ENCODE results near the gene RMRP.

DNA sequence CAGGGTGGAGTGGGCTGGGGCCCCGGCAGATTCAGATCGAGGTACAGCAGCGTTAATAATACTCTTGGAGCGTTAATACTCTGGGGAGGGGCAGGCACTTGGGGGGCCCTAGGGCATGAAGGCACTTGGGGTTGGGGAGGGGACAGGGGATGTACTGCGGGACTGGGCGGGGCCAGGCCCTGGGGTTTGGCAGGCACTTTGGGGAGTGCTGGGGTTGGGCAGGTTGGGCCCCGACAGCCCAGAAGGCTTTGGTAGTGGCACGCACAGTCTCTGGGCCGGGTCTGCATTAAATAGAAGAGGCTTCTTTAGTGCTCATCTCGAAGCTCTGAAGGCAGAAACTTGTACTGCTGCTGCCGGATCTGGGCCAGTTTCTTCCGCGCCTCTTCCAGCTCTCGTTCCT lies 39.7 kb upstream of the RMRP start:
- TF ChIP-seq POLR2A (IDR thresholded peaks at IDR 0.05; ENCODE audit: extremely low read depth, insufficient read length), result no peak
- TF ChIP-seq, protein P1, sequence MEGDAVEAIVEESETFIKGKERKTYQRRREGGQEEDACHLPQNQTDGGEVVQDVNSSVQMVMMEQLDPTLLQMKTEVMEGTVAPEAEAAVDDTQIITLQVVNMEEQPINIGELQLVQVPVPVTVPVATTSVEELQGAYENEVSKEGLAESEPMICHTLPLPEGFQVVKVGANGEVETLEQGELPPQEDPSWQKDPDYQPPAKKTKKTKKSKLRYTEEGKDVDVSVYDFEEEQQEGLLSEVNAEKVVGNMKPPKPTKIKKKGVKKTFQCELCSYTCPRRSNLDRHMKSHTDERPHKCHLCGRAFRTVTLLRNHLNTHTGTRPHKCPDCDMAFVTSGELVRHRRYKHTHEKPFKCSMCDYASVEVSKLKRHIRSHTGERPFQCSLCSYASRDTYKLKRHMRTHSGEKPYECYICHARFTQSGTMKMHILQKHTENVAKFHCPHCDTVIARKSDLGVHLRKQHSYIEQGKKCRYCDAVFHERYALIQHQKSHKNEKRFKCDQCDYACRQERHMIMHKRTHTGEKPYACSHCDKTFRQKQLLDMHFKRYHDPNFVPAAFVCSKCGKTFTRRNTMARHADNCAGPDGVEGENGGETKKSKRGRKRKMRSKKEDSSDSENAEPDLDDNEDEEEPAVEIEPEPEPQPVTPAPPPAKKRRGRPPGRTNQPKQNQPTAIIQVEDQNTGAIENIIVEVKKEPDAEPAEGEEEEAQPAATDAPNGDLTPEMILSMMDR (IDR thresholded peaks at IDR 0.05; ENCODE audit: low read depth, low read length), result no peak
- TF ChIP-seq MYC (IDR thresholded peaks at IDR 0.05; ENCODE audit: low read depth, low read length), result no peak
